Spleen (tissue), 11 donors: Measurements from ENCODE around the gene PNPLA2. TPM values are rescaled to one million over a fixed set of nuclear protein-coding genes. Genes with fewer than 3 reads are reported as not detected.

Experiments
- DNase-seq: peaks from one replicate; pipeline ENCODE4 v3.0.0-alpha.2; 2020
- H3K27ac ChIP-seq, 8 donors: fragments of 200-600 bp; sonication (generic) in 7 of 8; 1 replicate in 4 of 8; 2 replicates in 4 of 8; pipeline versions ENCODE4 v1.5.0 to v1.8.0; 2016 to 2021; ENCODE audit warnings: inconsistent platforms in 4 of 8, mild to moderate bottlenecking in 4 of 8, moderate library complexity in 1 of 8
- H3K27me3 ChIP-seq, 7 donors: fragments of 200-600 bp; sonication (generic) in 6 of 7; replicated peaks in 1 of 7; 1 replicate in 4 of 7; 2 replicates in 3 of 7; pipeline versions ENCODE4 v1.5.0 to v1.8.0; 2016 to 2021; ENCODE audit warnings: inconsistent platforms in 3 of 7, mild to moderate bottlenecking in 1 of 7
- H3K36me3 ChIP-seq, 6 donors: fragments of 200-600 bp; sonication (generic) in 5 of 6; 1 replicate in 4 of 6; 2 replicates in 2 of 6; pipeline versions ENCODE4 v1.5.0 to v1.8.0; 2016 to 2021; ENCODE audit warnings: inconsistent platforms in 2 of 6
- H3K4me1 ChIP-seq, 6 donors: fragments of 200-600 bp; sonication (generic) in 5 of 6; 1 replicate in 3 of 6; 2 replicates in 3 of 6; pipeline versions ENCODE4 v1.5.0 to v1.8.0; 2016 to 2021; ENCODE audit warnings: inconsistent platforms in 3 of 6
- H3K4me3 ChIP-seq, 8 donors: fragments of 200-600 bp; sonication (generic) in 7 of 8; 1 replicate in 4 of 8; 2 replicates in 4 of 8; pipeline versions ENCODE4 v1.5.0 to v1.8.0; 2016 to 2021; ENCODE audit warnings: inconsistent platforms in 4 of 8, mild to moderate bottlenecking in 4 of 8, moderate library complexity in 2 of 8
- H3K9me3 ChIP-seq, 8 donors: fragments of 200-600 bp; sonication (generic) in 7 of 8; 1 replicate in 4 of 8; 2 replicates in 4 of 8; pipeline versions ENCODE4 v1.5.0 to v1.8.0; 2016 to 2021; ENCODE audit warnings: inconsistent platforms in 4 of 8
- POLR2A ChIP-seq, 3 donors: fragments of 450-650 bp; IDR thresholded peaks; one replicate each; pipeline ENCODE4 v1.5.1; 2017; ENCODE audit warnings: antibody characterized with exemption in 3 of 3, mild to moderate bottlenecking in 1 of 3
- POLR2AphosphoS5 ChIP-seq, 3 donors: sonication (generic); formaldehyde crosslinking; IDR thresholded peaks; one replicate each; pipeline ENCODE4 v1.5.1; 2017; ENCODE audit warnings: antibody characterized with exemption in 3 of 3
- WGBS, 5 donors: extraction: QIAGEN DNeasy Blood & Tissue Kit in 3 of 5; methylation state at CpG; one replicate each; pipeline versions ENCODE4 v1.1.5 to v1.1.7; 2013 to 2018; 5-methylcytosine and 5-hydroxymethylcytosine counted together
- intact Hi-C: fragments of 100-400 bp; cut with DNase I; formaldehyde crosslinking; loops from one replicate; pipeline ENCODE4 v1.15.0; 2023; ENCODE audit warnings: low total_unique reads
- polyA plus RNA-seq, 3 donors: library from polyadenylated mRNA; stranded (reverse); fragments of 200-250 nt; gene quantifications; one replicate each; pipeline ENCODE4 v1.2.1, GENCODE V29; 2013
- total RNA-seq, 7 donors: library from RNA; depleted of rRNA in 3 of 7; stranded (reverse); fragments of >200 nt in 3 of 7; fragmentation: NEBNext Ultra II Directional in 4 of 7; extraction: Animal tissue kit (Norgen Biotek cat#: 25700) in 4 of 7; gene quantifications; one replicate each; pipeline versions ENCODE4 v1.1.0 to v1.2.1, GENCODE V29; 2016 to 2021
- TF ChIP-seq, protein P1 (sequence below), 11 experiments: fragments of 200-600 bp in 7 of 11; fragments of 450-650 bp in 4 of 11; sonication (generic) in 4 of 11; IDR thresholded peaks in 8 of 11; conservative IDR thresholded peaks in 3 of 11; 1 replicate in 7 of 11; 2 replicates in 4 of 11; pipeline versions ENCODE4 v1.4.0 to v1.8.0; 2016 to 2021; ENCODE audit warnings: antibody characterized with exemption in 11 of 11, inconsistent platforms in 4 of 11, mild to moderate bottlenecking in 1 of 11
- donor health status: healthy with polysubstance abuse.
- donor health status: DM: no; HTN: no; CAD: no; lungs with moderate emphysema.
- donor health status: DM: no; HTN: no; CAD: no.
- donor health status: Bipolar disorder and iron deficiency.
- donor health status: healthy.
- donor health status: DM: no; HTN: no; CAD: no.
- donor health status: DM: yes; HTN: yes; CAD: no.

Gene PNPLA2
- total and polyA plus RNA-seq, 10 donors, result 46.3 to 131 (median 107) TPM

- Histone ChIP-seq H3K9me3 (no peaks in the 10 kb centered on the region), H3K36me3 (peaks cover 0 to 63% (median 26%) of the 10 kb centered on the region in 6 donors), H3K27me3 (no peaks in the 10 kb centered on the region), H3K27ac (peak overlapping the region in 1 of 8 donors; percentile 34), H3K4me3 (no peak overlapping the region), H3K4me1 (peaks cover 0 to 37% (median 12%) of the 10 kb centered on the region in 6 donors)
- DNase-seq, result no peak
- 75 to 88% (median 86%) methylated on average over 10 to 12 of the region's 12 CpGs for WGBS, 5 donors
- TF ChIP-seq POLR2A (IDR thresholded peaks at IDR 0.05) (no peak), POLR2AphosphoS5 (IDR thresholded peaks at IDR 0.05) (peak in 2 of 3 donors; percentile 48 to 66)
- intact Hi-C loops, result no loop called here
Observed at GRCh38 chr11:868802-869201, 50.1 kb downstream of the PNPLA2 start.

DNA sequence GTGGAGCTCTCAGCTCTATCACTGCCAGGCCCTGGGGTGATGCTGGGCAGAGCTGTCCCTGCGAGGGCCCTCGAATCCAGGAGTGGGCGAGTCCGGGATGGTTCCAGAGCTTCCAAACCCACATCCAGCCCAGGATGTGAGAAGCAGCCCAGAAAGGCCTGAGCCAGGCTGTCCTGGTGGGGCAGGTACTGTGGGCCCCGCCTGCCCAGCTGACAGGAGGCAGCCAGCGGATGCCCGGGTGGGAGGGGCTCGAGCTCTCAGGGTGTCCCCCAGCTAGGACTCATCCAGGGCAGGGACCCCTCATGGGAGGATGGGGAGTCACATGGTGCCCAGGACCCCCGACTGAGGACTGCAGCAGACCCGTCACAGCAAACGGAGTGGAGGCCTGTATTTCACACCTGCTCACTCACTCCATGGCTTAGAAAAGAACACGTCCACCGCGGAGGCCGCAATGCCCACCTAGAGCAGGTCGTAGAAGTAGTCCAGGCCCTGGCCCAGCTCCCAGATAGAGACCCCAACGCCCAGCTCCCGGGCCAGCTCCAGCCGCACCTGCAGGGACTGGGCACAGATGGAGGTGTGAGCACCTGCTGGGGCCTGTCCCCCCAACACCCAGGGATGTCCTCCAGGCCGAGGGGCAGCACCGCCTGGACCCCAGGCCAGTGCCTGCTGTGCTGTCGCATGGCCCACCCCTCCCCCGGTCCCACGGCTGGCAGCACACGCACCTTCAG, 50.8 kb downstream of the PNPLA2 start:
- WGBS, 5 donors, result 90 to 97% (median 92%) methylated on average over 4 to 25 of the region's 25 CpGs
- intact Hi-C loops, result no loop called here

GRCh38 chr11:870127-870413, 51.4 kb downstream of the PNPLA2 start:
- no peak for DNase-seq
- H3K9me3 ChIP-seq, result no peaks in the 10 kb centered on the region
- peaks cover 0 to 64% (median 31%) of the 10 kb centered on the region in 6 donors for H3K36me3 ChIP-seq
- H3K27ac ChIP-seq, result peak overlapping the region in 2 of 8 donors; percentile 9 to 27
- TF ChIP-seq, protein P1, sequence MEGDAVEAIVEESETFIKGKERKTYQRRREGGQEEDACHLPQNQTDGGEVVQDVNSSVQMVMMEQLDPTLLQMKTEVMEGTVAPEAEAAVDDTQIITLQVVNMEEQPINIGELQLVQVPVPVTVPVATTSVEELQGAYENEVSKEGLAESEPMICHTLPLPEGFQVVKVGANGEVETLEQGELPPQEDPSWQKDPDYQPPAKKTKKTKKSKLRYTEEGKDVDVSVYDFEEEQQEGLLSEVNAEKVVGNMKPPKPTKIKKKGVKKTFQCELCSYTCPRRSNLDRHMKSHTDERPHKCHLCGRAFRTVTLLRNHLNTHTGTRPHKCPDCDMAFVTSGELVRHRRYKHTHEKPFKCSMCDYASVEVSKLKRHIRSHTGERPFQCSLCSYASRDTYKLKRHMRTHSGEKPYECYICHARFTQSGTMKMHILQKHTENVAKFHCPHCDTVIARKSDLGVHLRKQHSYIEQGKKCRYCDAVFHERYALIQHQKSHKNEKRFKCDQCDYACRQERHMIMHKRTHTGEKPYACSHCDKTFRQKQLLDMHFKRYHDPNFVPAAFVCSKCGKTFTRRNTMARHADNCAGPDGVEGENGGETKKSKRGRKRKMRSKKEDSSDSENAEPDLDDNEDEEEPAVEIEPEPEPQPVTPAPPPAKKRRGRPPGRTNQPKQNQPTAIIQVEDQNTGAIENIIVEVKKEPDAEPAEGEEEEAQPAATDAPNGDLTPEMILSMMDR (IDR thresholded peaks at IDR 0.05 in 8 of 11, conservative IDR thresholded peaks at IDR 0.05 in 3 of 11), result no peak
- peak in 2 of 3 donors; percentile 36 to 45 for TF ChIP-seq POLR2AphosphoS5 (IDR thresholded peaks at IDR 0.05)
- H3K4me3 ChIP-seq, result no peak overlapping the region
- intact Hi-C loops, result no loop called here
- WGBS, 5 donors, result 43 to 86% (median 81%) methylated on average over 4 to 8 of the region's 8 CpGs
- H3K4me1 ChIP-seq, result peaks cover 0 to 43% (median 12%) of the 10 kb centered on the region in 6 donors
- no peaks in the 10 kb centered on the region for H3K27me3 ChIP-seq

More for the DNA sequence above, 50.8 kb downstream of the PNPLA2 start:
- H3K4me1 ChIP-seq, result peaks cover 0 to 39% (median 12%) of the 10 kb centered on the region in 6 donors
- H3K4me3 ChIP-seq, result no peak overlapping the region
- H3K27me3 ChIP-seq, result no peaks in the 10 kb centered on the region
- TF ChIP-seq POLR2AphosphoS5 (IDR thresholded peaks at IDR 0.05) (peak in 1 of 3 donors; percentile 48), POLR2A (IDR thresholded peaks at IDR 0.05) (no peak)
- no peaks in the 10 kb centered on the region for H3K9me3 ChIP-seq
- peaks cover 0 to 61% (median 28%) of the 10 kb centered on the region in 6 donors for H3K36me3 ChIP-seq
- peak overlapping the region in 1 of 8 donors; percentile 9 for H3K27ac ChIP-seq
- no peak for DNase-seq

- Histone ChIP-seq H3K36me3 (peaks cover 0 to 64% (median 30%) of the 10 kb centered on the region in 6 donors), H3K4me3 (no peak overlapping the region), H3K4me1 (peaks cover 0 to 46% (median 12%) of the 10 kb centered on the region in 6 donors), H3K27me3 (no peaks in the 10 kb centered on the region), H3K9me3 (no peaks in the 10 kb centered on the region), H3K27ac (peak overlapping the region in 2 of 8 donors; percentile 9 to 27)
- intact Hi-C loops, result no loop called here
- DNase-seq, result no peak
- 83 to 93% (median 87%) methylated on average over 4 to 8 of the region's 8 CpGs for WGBS, 5 donors
- TF ChIP-seq POLR2A (IDR thresholded peaks at IDR 0.05), result no peak
- TF ChIP-seq POLR2AphosphoS5 (IDR thresholded peaks at IDR 0.05), result no peak
- TF ChIP-seq, protein P1 (IDR thresholded peaks at IDR 0.05 in 8 of 11, conservative IDR thresholded peaks at IDR 0.05 in 3 of 11), result no peak
Observed at GRCh38 chr11:870418-870817, 51.7 kb downstream of the PNPLA2 start.

GRCh38 chr11:871472-871871, 52.8 kb downstream of the PNPLA2 start:
- TF ChIP-seq POLR2A (IDR thresholded peaks at IDR 0.05) (no peak), POLR2AphosphoS5 (IDR thresholded peaks at IDR 0.05) (peak in 2 of 3 donors; percentile 12 to 47)
- TF ChIP-seq, protein P1 (IDR thresholded peaks at IDR 0.05 in 8 of 11, conservative IDR thresholded peaks at IDR 0.05 in 3 of 11), result no peak
- H3K9me3 ChIP-seq, result no peaks in the 10 kb centered on the region
- H3K4me1 ChIP-seq, result peaks cover 0 to 47% (median 10%) of the 10 kb centered on the region in 6 donors
- intact Hi-C loops, result no loop called here
- H3K27ac ChIP-seq, result no peak overlapping the region
- WGBS, 5 donors, result 78 to 83% (median 79%) methylated on average over 4 to 9 of the region's 9 CpGs
- H3K36me3 ChIP-seq, result peaks cover 0 to 64% (median 25%) of the 10 kb centered on the region in 6 donors
- DNase-seq, result no peak
- no peak overlapping the region for H3K4me3 ChIP-seq
- no peaks in the 10 kb centered on the region for H3K27me3 ChIP-seq
